CD4-positive, CD25-positive, alpha-beta regulatory T cell (primary cell): ENCODE data around the gene RASGEF1C. TPM values are rescaled to one million over a fixed set of nuclear protein-coding genes. Genes with fewer than 3 reads are reported as not detected.
"Not testable (repeated sequence)": the region's sequence is repeated elsewhere in the genome, so short reads cannot be mapped to it uniquely, and the experiment has no call there.

Source experiments
- ATAC-seq, 2 donors: fragments of 150-1000 bp; cut with Tn5 transposase; one replicate each; pipeline ENCODE4 v1.10.0; 2021; ENCODE audit warnings: low read depth in 2 of 2, moderate number of reproducible peaks in 2 of 2, moderate library complexity in 1 of 2
- DNase-seq, 3 donors: peaks; one replicate each; pipeline versions ENCODE4 v3.0.0 to v3.0.0-alpha.2; 2012 to 2022; ENCODE audit warnings: mixed read lengths in 1 of 3
- H3K27ac ChIP-seq: one replicate; pipeline ENCODE4 v1.7.0; 2013; ENCODE audit warnings: mild to moderate bottlenecking, low read length; ENCODE audit not compliant: insufficient read depth, poor library complexity, severe bottlenecking
- H3K27me3 ChIP-seq: one replicate; pipeline ENCODE4 v1.7.0; 2013; ENCODE audit warnings: low read length; ENCODE audit not compliant: control insufficient read depth, insufficient read depth
- H3K36me3 ChIP-seq: one replicate; pipeline ENCODE4 v1.7.0; 2013; ENCODE audit warnings: mild to moderate bottlenecking, low read length, moderate library complexity; ENCODE audit not compliant: control insufficient read depth, insufficient read depth
- H3K4me1 ChIP-seq: 2 replicates; pipeline ENCODE4 v1.7.0; 2013; ENCODE audit warnings: mild to moderate bottlenecking, low read length; ENCODE audit not compliant: insufficient read depth, control insufficient read depth, poor library complexity, severe bottlenecking
- H3K4me3 ChIP-seq: one replicate; pipeline ENCODE4 v1.7.0; 2013; ENCODE audit warnings: low read depth, mild to moderate bottlenecking, low read length, moderate library complexity
- H3K9me3 ChIP-seq, 2 experiments: 1 replicate in 1 of 2; 2 replicates in 1 of 2; pipeline ENCODE4 v1.7.0; 2013; ENCODE audit warnings: low read length in 2 of 2, mild to moderate bottlenecking in 1 of 2, moderate library complexity in 1 of 2; ENCODE audit not compliant: control insufficient read depth in 2 of 2
- H3K27ac Mint-ChIP-seq, 3 donors: one replicate each; pipeline ENCODE4 v1.8.0; 2020 to 2022; ENCODE audit warnings: mild to moderate bottlenecking in 3 of 3, mixed read lengths in 3 of 3, moderate library complexity in 2 of 3
- H3K27me3 Mint-ChIP-seq: one replicate; pipeline ENCODE4 v1.8.0; 2022; ENCODE audit warnings: mild to moderate bottlenecking, mixed read lengths
- H3K36me3 Mint-ChIP-seq: one replicate; pipeline ENCODE4 v1.8.0; 2020; ENCODE audit warnings: mixed read lengths
- H3K4me1 Mint-ChIP-seq, 4 donors: one replicate each; pipeline ENCODE4 v1.8.0; 2020 to 2022; ENCODE audit warnings: mixed read lengths in 4 of 4, mild to moderate bottlenecking in 1 of 4
- H3K4me3 Mint-ChIP-seq, 4 donors: one replicate each; pipeline ENCODE4 v1.8.0; 2020 to 2022; ENCODE audit warnings: mild to moderate bottlenecking in 4 of 4, mixed read lengths in 4 of 4, moderate library complexity in 3 of 4
- H3K9me3 Mint-ChIP-seq, 7 donors: one replicate each; pipeline ENCODE4 v1.8.0; 2020 to 2022; ENCODE audit warnings: mixed read lengths in 7 of 7, mild to moderate bottlenecking in 3 of 7, moderate library complexity in 2 of 7
- polyA plus RNA-seq, 4 donors: library from polyadenylated mRNA; unstranded; fragments of 300-500 nt; fragmentation: Illumina TruSeq; gene quantifications; one replicate each; pipeline ENCODE4 v1.2.3, GENCODE V29; 2021
- total RNA-seq: library from RNA; stranded (reverse); gene quantifications from one replicate; pipeline ENCODE4 v1.2.3, GENCODE V29; 2022

RASGEF1C gene
- total and polyA plus RNA-seq, 5 donors from 2014 or later = not detected

- ATAC-seq (no peak), DNase-seq (no peak)
- Mint-ChIP-seq H3K27ac (no peak overlapping the region), H3K4me1 (peaks cover 0 to 9% (median 3%) of the 10 kb centered on the region in 4 donors), H3K9me3 (peaks cover 0 to 11% (median 5%) of the 10 kb centered on the region in 7 donors), H3K4me3 (no peak overlapping the region), H3K27me3 (peaks cover 34% of the 10 kb centered on the region), H3K36me3 (no peaks in the 10 kb centered on the region)
- Histone ChIP-seq H3K4me1 (no peaks in the 10 kb centered on the region), H3K4me3 (no peak overlapping the region), H3K27me3 (no peaks in the 10 kb centered on the region), H3K9me3 (peaks cover 0 to 12% of the 10 kb centered on the region in 2 experiments), H3K36me3 (no peaks in the 10 kb centered on the region), H3K27ac (no peak overlapping the region)
Observed at GRCh38 chr5:180210961-180211760, 2.1 kb upstream of the RASGEF1C start.

GRCh38 chr5:180210077-180210476, 1.1 kb upstream of the RASGEF1C start:
- not testable (repeated sequence) for ATAC-seq, H3K9me3 ChIP-seq, H3K27ac Mint-ChIP-seq, DNase-seq, H3K27me3 ChIP-seq, H3K4me1 Mint-ChIP-seq, H3K36me3 Mint-ChIP-seq, H3K36me3 ChIP-seq, H3K4me1 ChIP-seq, H3K4me3 ChIP-seq, H3K27ac ChIP-seq, H3K9me3 Mint-ChIP-seq
- Mint-ChIP-seq H3K4me3 (peak overlapping the region in 2 of 4 donors; percentile 21 to 56), H3K27me3 (peaks cover 38% of the 10 kb centered on the region)

GRCh38 chr5:180208435-180209081, 453 bp downstream of the RASGEF1C start:
- no peak overlapping the region for H3K4me3 ChIP-seq
- peak overlapping the region in 3 of 4 donors; percentile 52 to 81 (median 68) for H3K4me3 Mint-ChIP-seq
- peaks cover 0 to 9% (median 3%) of the 10 kb centered on the region in 4 donors for H3K4me1 Mint-ChIP-seq
- H3K27ac ChIP-seq = no peak overlapping the region
- H3K27me3 Mint-ChIP-seq = peaks cover 38% of the 10 kb centered on the region
- no peaks in the 10 kb centered on the region for H3K4me1 ChIP-seq
- H3K36me3 Mint-ChIP-seq = no peaks in the 10 kb centered on the region
- ATAC-seq (no peak), DNase-seq (no peak)
- no peak overlapping the region for H3K27ac Mint-ChIP-seq
- no peaks in the 10 kb centered on the region for H3K9me3 ChIP-seq
- no peaks in the 10 kb centered on the region for H3K27me3 ChIP-seq
- H3K9me3 Mint-ChIP-seq = peaks cover 0 to 2% (median 0%) of the 10 kb centered on the region in 7 donors
- H3K36me3 ChIP-seq = no peaks in the 10 kb centered on the region

GRCh38 chr5:180208038-180208434, 975 bp downstream of the RASGEF1C start:
- Mint-ChIP-seq H3K27me3 (peaks cover 38% of the 10 kb centered on the region), H3K9me3 (peaks cover 0 to 2% (median 0%) of the 10 kb centered on the region in 7 donors), H3K4me3 (peak overlapping the region; percentile 43 to 81 (median 60)), H3K27ac (no peak overlapping the region), H3K36me3 (no peaks in the 10 kb centered on the region), H3K4me1 (peaks cover 0 to 9% (median 3%) of the 10 kb centered on the region in 4 donors)
- Histone ChIP-seq H3K4me1 (no peaks in the 10 kb centered on the region), H3K36me3 (no peaks in the 10 kb centered on the region), H3K27ac (no peak overlapping the region), H3K4me3 (no peak overlapping the region), H3K27me3 (no peaks in the 10 kb centered on the region), H3K9me3 (no peaks in the 10 kb centered on the region)
- ATAC-seq = no peak
- DNase-seq = no peak

GRCh38 chr5:180207593-180207992, 1.4 kb downstream of the RASGEF1C start:
- H3K36me3 ChIP-seq = no peaks in the 10 kb centered on the region
- H3K27me3 ChIP-seq = no peaks in the 10 kb centered on the region
- no peak overlapping the region for H3K4me3 ChIP-seq
- no peaks in the 10 kb centered on the region for H3K36me3 Mint-ChIP-seq
- DNase-seq (no peak), ATAC-seq (no peak)
- peak overlapping the region in 1 of 4 donors; percentile 81 for H3K4me3 Mint-ChIP-seq
- H3K27me3 Mint-ChIP-seq = peaks cover 38% of the 10 kb centered on the region
- H3K4me1 Mint-ChIP-seq = peaks cover 0 to 9% (median 3%) of the 10 kb centered on the region in 4 donors
- no peak overlapping the region for H3K27ac ChIP-seq
- no peak overlapping the region for H3K27ac Mint-ChIP-seq
- H3K9me3 ChIP-seq = no peaks in the 10 kb centered on the region
- H3K9me3 Mint-ChIP-seq = peaks cover 0 to 2% (median 0%) of the 10 kb centered on the region in 7 donors
- H3K4me1 ChIP-seq = no peaks in the 10 kb centered on the region

- H3K27me3 ChIP-seq = no peaks in the 10 kb centered on the region
- Mint-ChIP-seq H3K4me3 (no peak overlapping the region), H3K9me3 (peaks cover 0 to 2% (median 0%) of the 10 kb centered on the region in 7 donors), H3K27me3 (peaks cover 36% of the 10 kb centered on the region), H3K27ac (no peak overlapping the region), H3K36me3 (no peaks in the 10 kb centered on the region), H3K4me1 (peaks cover 0 to 9% (median 3%) of the 10 kb centered on the region in 4 donors)
- DNase-seq (no peak), ATAC-seq (no peak)
- H3K4me3 ChIP-seq = no peak overlapping the region
- no peaks in the 10 kb centered on the region for H3K9me3 ChIP-seq
- no peak overlapping the region for H3K27ac ChIP-seq
- H3K4me1 ChIP-seq = no peaks in the 10 kb centered on the region
- H3K36me3 ChIP-seq = no peaks in the 10 kb centered on the region
Observed at GRCh38 chr5:180206993-180207392, 2.0 kb downstream of the RASGEF1C start.

GRCh38 chr5:180205916-180206315, 3.1 kb downstream of the RASGEF1C start:
- no peak for ATAC-seq
- H3K27ac Mint-ChIP-seq = no peak overlapping the region
- H3K36me3 Mint-ChIP-seq = no peaks in the 10 kb centered on the region
- no peaks in the 10 kb centered on the region for H3K4me1 ChIP-seq
- no peak overlapping the region for H3K27ac ChIP-seq
- peaks cover 34% of the 10 kb centered on the region for H3K27me3 Mint-ChIP-seq
- peaks cover 0 to 9% (median 3%) of the 10 kb centered on the region in 4 donors for H3K4me1 Mint-ChIP-seq
- no peak for DNase-seq
- H3K9me3 Mint-ChIP-seq = peaks cover 0 to 2% (median 0%) of the 10 kb centered on the region in 7 donors
- H3K36me3 ChIP-seq = no peaks in the 10 kb centered on the region
- no peak overlapping the region for H3K4me3 ChIP-seq
- no peaks in the 10 kb centered on the region for H3K27me3 ChIP-seq
- no peaks in the 10 kb centered on the region for H3K9me3 ChIP-seq
- no peak overlapping the region for H3K4me3 Mint-ChIP-seq
